Neural cell (in vitro differentiated cells): Measurements from ENCODE around the gene CENPQ. TPM values are rescaled to one million over a fixed set of nuclear protein-coding genes. Genes with fewer than 3 reads are reported as not detected.

ENCODE experiments used
- H2AFZ ChIP-seq: fragments of 200-600, 300-800 bp; sonication (generic), shearing (Covaris generic); 2 replicates; pipeline ENCODE4 v1.6.0; 2014; ENCODE audit warnings: low read depth, mild to moderate bottlenecking, antibody characterized with exemption, low read length, moderate library complexity
- H3F3A ChIP-seq: fragments of 200-600 bp; shearing (Covaris generic); 2 replicates; pipeline ENCODE4 v1.6.1; 2016; ENCODE audit warnings: mild to moderate bottlenecking, moderate library complexity, mixed read lengths, antibody characterized with exemption, low read length; ENCODE audit not compliant: insufficient read depth, poor library complexity, severe bottlenecking
- H3K27ac ChIP-seq: fragments of 200-600, 300-800 bp; sonication (generic), shearing (Covaris generic); 2 replicates; pipeline ENCODE4 v1.5.1; 2014; ENCODE audit warnings: mild to moderate bottlenecking, low read length, moderate library complexity
- H3K27me3 ChIP-seq: fragments of 300-800, 200-600 bp; sonication (generic), shearing (Covaris generic); 2 replicates; pipeline ENCODE4 v1.6.0; 2014; ENCODE audit warnings: mild to moderate bottlenecking, low read depth, low read length, moderate library complexity; ENCODE audit not compliant: insufficient read depth
- H3K36me3 ChIP-seq: fragments of 300-800, 200-600 bp; sonication (generic), shearing (Covaris generic); 2 replicates; pipeline ENCODE4 v1.5.1; 2014; ENCODE audit warnings: mild to moderate bottlenecking, antibody characterized with exemption, low read length, moderate library complexity; ENCODE audit not compliant: insufficient read depth
- H3K4me2 ChIP-seq: fragments of 300-800, 200-600 bp; sonication (generic), shearing (Covaris generic); 2 replicates; pipeline ENCODE4 v1.6.0; 2014; ENCODE audit warnings: mild to moderate bottlenecking, low read length
- H3K4me3 ChIP-seq: fragments of 300-800, 200-600 bp; sonication (generic), shearing (Covaris generic); 2 replicates; pipeline ENCODE4 v1.5.1; 2014; ENCODE audit warnings: mild to moderate bottlenecking, low read length, moderate library complexity
- H3K79me2 ChIP-seq: fragments of 200-600 bp; shearing (Covaris generic); replicated peaks from 2 replicates; pipeline ENCODE4 v1.6.0; 2014; ENCODE audit warnings: mild to moderate bottlenecking, low read length, moderate library complexity; ENCODE audit not compliant: insufficient read depth
- H3K9ac ChIP-seq: fragments of 300-800, 200-600 bp; sonication (generic), shearing (Covaris generic); 2 replicates; pipeline ENCODE4 v1.6.1; 2016; ENCODE audit warnings: mild to moderate bottlenecking, low read length, mixed read lengths
- H3K9me2 ChIP-seq: fragments of 200-600 bp; shearing (Covaris generic); 2 replicates; pipeline ENCODE4 v1.6.1; 2016; ENCODE audit warnings: mild to moderate bottlenecking, low read length, mixed read lengths; ENCODE audit not compliant: insufficient read depth
- H3K9me3 ChIP-seq: fragments of 200-600, 300-800 bp; sonication (generic), shearing (Covaris generic); 2 replicates; pipeline ENCODE4 v1.6.1; 2016; ENCODE audit warnings: mild to moderate bottlenecking, mixed run types, low read length, moderate library complexity, mixed read lengths
- H4K20me1 ChIP-seq: fragments of 200-600 bp; shearing (Covaris generic); 2 replicates; pipeline ENCODE4 v1.6.1; 2016; ENCODE audit warnings: mild to moderate bottlenecking, mixed run types; ENCODE audit not compliant: insufficient read depth
- EP300 ChIP-seq: fragments of 450-650 bp; conservative IDR thresholded peaks from 2 replicates; pipeline ENCODE4 v1.6.1; 2014; ENCODE audit warnings: antibody characterized with exemption, mild to moderate bottlenecking, moderate library complexity; ENCODE audit not compliant: poor library complexity, severe bottlenecking
- EZH2 ChIP-seq: fragments of 200-600, 300-800 bp; shearing (Covaris generic), sonication (generic); IDR thresholded peaks from 2 replicates; pipeline ENCODE4 v1.6.1; 2014; ENCODE audit warnings: antibody characterized with exemption, low read length, borderline replicate concordance, mild to moderate bottlenecking; ENCODE audit not compliant: insufficient read depth, poor library complexity, severe bottlenecking
- MXI1 ChIP-seq: fragments of 450-650 bp; conservative IDR thresholded peaks from 2 replicates; pipeline ENCODE4 v1.6.1; 2014; ENCODE audit warnings: antibody characterized with exemption, mild to moderate bottlenecking; ENCODE audit not compliant: poor library complexity, severe bottlenecking
- POLR2AphosphoS5 ChIP-seq: IDR thresholded peaks from 2 replicates; pipeline ENCODE4 v1.6.1; 2012
- RAD21 ChIP-seq: fragments of 450-650 bp; conservative IDR thresholded peaks from 2 replicates; pipeline ENCODE4 v1.6.1; 2014; ENCODE audit warnings: antibody characterized with exemption, mild to moderate bottlenecking, moderate library complexity
- REST ChIP-seq: IDR thresholded peaks from 2 replicates; pipeline ENCODE4 v1.6.1; 2012; ENCODE audit warnings: borderline replicate concordance
- SMC3 ChIP-seq: fragments of 450-650 bp; conservative IDR thresholded peaks from 2 replicates; pipeline ENCODE4 v1.6.1; 2014; ENCODE audit warnings: antibody characterized with exemption, mild to moderate bottlenecking, moderate library complexity; ENCODE audit not compliant: poor library complexity
- TAF1 ChIP-seq: IDR thresholded peaks from 2 replicates; pipeline ENCODE4 v1.6.1; 2012; ENCODE audit warnings: low read depth
- polyA plus RNA-seq: library from polyadenylated mRNA; depleted of rRNA; stranded (reverse); fragments of >200 nt; gene quantifications from 2 replicates; pipeline ENCODE4 v1.2.3, GENCODE V29; 2014
- TF ChIP-seq, protein P1 (sequence below): fragments of 450-650 bp; IDR thresholded peaks from 2 replicates; pipeline ENCODE4 v1.5.1; 2014; ENCODE audit warnings: antibody characterized with exemption, mild to moderate bottlenecking, moderate library complexity; ENCODE audit not compliant: poor library complexity, severe bottlenecking

CENPQ gene
- polyA plus RNA-seq, 1 donor from 2014 or later = 8.8 TPM

DNA sequence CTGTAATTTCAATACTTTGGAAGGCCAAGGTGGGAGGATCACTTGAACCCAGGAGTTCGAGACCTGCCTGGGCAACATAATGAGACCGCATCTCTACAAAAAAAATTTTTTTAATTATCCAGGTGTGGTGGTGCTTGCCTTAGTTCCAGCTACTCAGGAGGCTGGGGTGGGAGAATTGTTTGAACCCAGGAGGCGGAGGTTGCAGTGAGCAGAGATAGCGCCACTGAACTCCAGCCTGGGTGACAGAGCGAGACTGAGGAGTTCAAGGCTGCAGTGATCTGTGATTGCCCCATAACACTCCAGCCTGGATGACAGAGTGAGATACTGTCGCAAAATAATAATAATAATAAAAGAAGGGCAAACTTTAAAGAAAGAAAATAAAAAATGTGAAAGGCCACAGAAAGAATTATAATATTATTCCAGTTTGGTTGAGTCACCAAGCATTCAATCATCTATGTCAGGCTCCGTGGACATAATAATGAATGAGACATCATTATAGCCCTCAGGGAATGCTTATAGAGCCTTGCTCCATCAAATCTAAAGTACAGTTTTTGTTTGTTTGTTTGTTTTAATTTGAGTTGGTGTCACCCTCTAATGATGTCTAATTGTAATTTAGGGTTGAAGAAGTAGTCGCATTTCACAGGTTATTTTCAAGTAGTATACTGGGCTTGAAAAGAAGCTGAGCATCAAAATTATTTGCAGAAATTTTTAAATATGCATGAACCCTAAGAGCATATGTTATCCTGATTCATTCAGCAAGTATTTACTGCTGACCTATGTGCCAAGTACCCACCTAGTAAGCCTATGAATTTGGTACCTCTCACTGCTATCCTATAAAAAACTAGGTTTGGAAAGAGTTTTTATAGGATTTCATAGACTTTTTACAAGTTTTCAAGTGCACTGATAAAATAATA lies 51.7 kb downstream of the CENPQ start:
- Histone ChIP-seq H3K9me2 (no peaks in the 10 kb centered on the region), H2AFZ (no peak overlapping the region), H4K20me1 (no peaks in the 10 kb centered on the region), H3K4me2 (no peak overlapping the region), H3F3A (no peaks in the 10 kb centered on the region), H3K36me3 (no peaks in the 10 kb centered on the region), H3K27ac (no peak overlapping the region), H3K4me3 (no peak overlapping the region), H3K9me3 (no peaks in the 10 kb centered on the region), H3K9ac (no peak overlapping the region), H3K79me2 (no peaks in the 10 kb centered on the region), H3K27me3 (no peaks in the 10 kb centered on the region)
- TF ChIP-seq POLR2AphosphoS5 (no peak), SMC3 (no peak), REST (no peak), MXI1 (no peak), EZH2 (no peak), EP300 (no peak), TAF1 (no peak), RAD21 (no peak)
- TF ChIP-seq, protein P1, sequence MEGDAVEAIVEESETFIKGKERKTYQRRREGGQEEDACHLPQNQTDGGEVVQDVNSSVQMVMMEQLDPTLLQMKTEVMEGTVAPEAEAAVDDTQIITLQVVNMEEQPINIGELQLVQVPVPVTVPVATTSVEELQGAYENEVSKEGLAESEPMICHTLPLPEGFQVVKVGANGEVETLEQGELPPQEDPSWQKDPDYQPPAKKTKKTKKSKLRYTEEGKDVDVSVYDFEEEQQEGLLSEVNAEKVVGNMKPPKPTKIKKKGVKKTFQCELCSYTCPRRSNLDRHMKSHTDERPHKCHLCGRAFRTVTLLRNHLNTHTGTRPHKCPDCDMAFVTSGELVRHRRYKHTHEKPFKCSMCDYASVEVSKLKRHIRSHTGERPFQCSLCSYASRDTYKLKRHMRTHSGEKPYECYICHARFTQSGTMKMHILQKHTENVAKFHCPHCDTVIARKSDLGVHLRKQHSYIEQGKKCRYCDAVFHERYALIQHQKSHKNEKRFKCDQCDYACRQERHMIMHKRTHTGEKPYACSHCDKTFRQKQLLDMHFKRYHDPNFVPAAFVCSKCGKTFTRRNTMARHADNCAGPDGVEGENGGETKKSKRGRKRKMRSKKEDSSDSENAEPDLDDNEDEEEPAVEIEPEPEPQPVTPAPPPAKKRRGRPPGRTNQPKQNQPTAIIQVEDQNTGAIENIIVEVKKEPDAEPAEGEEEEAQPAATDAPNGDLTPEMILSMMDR = no peak

DNA sequence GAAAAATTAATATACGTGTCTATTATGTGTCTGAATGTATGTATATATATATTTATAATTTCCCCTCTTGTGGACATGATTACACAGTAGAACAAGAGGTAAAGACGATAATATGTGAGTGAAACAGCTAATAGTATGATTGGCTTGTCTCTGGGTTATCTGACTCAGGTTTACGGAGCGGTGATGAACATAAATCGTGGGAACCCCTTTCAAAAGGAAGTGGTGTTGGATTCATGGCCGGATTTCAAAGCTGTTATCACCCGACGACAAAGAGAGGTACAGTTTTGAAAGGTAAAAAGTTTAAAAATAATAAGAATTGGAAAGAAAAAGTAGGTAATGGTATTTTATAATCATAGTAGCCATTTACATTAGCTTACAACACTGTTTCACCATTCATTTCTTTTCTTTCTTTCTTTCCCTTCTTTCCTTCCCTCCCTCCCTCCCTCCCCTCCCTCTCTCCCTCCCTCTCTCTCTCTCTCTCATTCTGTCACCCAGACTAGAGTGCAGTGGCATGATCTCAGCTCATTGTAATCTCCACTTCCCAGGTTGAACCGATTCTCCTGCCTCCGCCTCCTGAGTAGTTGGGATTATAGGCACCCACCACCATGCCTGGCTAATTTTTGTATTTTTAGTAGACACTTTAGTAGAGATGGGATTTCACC lies 52.4 kb downstream of the CENPQ start:
- Histone ChIP-seq H3K9me3 (no peaks in the 10 kb centered on the region), H3K36me3 (no peaks in the 10 kb centered on the region), H3F3A (no peaks in the 10 kb centered on the region), H4K20me1 (no peaks in the 10 kb centered on the region), H3K79me2 (no peaks in the 10 kb centered on the region), H3K4me2 (no peak overlapping the region), H2AFZ (no peak overlapping the region), H3K27ac (no peak overlapping the region), H3K9me2 (no peaks in the 10 kb centered on the region), H3K9ac (no peak overlapping the region), H3K27me3 (no peaks in the 10 kb centered on the region), H3K4me3 (no peak overlapping the region)
- TF ChIP-seq RAD21 = no peak
- TF ChIP-seq, protein P1 = no peak
- no peak for TF ChIP-seq MXI1
- no peak for TF ChIP-seq SMC3
- no peak for TF ChIP-seq REST
- TF ChIP-seq POLR2AphosphoS5 = no peak
- TF ChIP-seq TAF1 = no peak
- no peak for TF ChIP-seq EP300
- TF ChIP-seq EZH2 = no peak
